ENCODE measurements around the gene NIT1.

GRCh38 chr1:161153176-161153575, 35.3 kb downstream of the NIT1 start:
- TF ChIP-seq POLR2A (IDR thresholded peaks at IDR 0.05), result no peak
- TF ChIP-seq CTCF (IDR thresholded peaks at IDR 0.05), result no peak
